ENCODE measurements around the gene BEST4.
"Not testable (repeated sequence)": the region's sequence is repeated elsewhere in the genome, so short reads cannot be mapped to it uniquely, and the experiment has no call there.

BEST4 gene

DNA sequence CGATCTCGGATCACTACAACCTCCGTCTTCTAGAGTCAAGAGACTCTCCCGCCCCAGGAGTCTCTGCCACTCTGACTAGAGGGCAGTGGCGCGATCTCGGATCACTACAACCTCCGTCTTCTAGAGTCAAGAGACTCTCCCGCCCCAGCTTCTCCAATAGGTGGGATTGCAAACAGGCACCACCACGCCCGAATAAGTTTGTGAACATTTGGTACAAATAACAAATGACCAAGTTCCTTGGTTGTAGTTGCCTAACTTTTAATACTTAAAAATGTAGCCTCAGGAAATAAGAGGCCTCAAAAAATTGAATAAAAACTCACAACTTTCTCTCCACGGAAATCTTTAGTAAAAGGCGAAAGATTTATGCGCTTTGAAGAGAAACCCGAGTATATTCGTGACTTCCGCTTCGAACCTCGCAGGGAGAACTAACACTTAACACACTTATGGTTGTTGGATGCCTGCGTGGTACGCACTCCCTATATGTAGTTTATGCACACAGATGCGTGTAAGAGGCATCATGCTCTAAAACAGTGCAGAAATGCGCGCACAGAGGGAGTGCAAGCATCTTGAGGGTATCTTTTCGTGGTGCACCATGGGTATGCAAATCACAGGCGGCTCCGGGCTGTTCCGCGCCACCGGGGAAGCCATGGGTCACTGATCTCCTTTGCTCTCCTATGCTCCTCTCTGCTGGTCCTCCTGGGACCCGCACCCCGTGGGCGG lies 31.8 kb upstream of the BEST4 start:
- DNase-seq (ENCODE audit: low spot score) (no peak), FAIRE-seq (no peak)

- FAIRE-seq (no peak), DNase-seq (ENCODE audit: low spot score) (no peak)
Measured at GRCh38 chr1:44819196-44819607, 31.2 kb upstream of the BEST4 start.

DNA sequence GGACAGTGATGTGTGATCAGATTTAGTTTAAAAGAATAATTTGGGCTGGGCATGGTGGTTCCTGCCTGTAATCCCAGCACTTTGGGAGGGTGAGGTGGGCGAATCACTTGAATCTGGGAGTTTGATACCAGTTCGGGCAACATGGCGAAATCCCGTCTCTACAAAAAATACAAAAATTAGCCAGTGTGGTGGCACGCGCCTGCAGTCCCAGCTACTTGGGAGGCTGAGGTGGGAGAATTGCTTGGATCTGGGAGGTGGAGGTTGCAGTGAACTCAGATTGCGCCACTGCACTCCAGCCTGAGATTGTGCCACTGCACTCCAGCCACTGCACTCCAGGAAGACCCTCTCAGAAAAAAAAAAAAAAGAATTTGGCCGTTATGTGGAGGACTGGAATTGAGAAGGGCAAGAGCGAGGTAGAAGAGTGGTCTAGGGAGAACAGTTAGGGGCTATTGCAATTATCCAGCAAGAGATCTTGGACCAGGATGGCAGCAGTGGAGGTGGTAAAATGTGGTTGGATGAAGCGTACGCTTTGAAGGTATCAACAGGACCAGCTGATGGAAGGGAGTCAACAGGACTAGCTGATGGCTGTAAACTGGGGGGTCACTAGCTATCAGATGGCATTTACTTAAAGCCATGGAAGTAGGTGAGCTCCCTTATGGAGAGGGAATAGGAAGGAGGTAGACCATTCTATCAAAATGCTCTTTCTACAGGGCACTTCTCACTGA lies 30.0 kb upstream of the BEST4 start:
- DNase-seq (ENCODE audit: low spot score) (no peak), FAIRE-seq (no peak)

GRCh38 chr1:44817307-44817706 lies 29.3 kb upstream of the BEST4 start:
- DNase-seq (ENCODE audit: low spot score) (no peak), FAIRE-seq (no peak)

GRCh38 chr1:44815926-44816325 lies 28.0 kb upstream of the BEST4 start:
- not testable (repeated sequence) for FAIRE-seq; DNase-seq (ENCODE audit: low spot score)

DNA sequence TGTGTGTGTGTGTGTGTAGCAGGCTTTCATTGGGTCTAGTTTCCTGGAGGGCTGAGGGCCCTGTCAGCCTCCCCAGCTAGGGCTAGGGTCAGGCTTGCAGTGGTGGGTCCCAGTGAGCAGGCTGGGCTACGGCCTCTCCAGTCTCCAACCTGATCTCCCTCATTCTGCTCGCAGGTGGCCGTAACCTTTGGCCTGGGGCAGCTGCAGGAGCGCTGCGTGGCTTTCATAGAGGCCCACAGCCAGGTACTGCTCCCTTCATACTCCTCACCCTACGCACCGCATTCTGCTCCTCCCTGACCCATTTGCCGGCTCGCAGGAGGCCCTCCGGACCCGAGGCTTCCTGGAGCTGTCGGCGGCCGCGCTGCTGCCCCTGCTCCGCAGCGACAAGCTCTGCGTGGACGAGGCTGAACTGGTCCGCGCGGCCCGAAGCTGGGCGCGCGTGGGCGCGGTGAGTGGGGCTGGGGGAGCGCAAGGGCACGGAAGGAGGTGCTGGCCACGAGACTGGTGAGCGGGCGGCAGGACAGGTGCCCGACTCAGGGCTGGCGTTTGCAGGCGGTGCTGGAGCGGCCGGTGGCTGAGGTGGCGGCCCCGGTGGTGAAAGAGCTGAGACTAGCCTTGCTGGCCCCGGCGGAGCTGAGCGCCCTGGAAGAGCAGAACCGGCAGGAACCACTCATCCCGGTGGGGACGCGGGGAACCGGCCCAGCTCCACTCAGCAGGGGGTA lies 25.0 kb upstream of the BEST4 start:
- FAIRE-seq (no peak), DNase-seq (ENCODE audit: low spot score) (no peak)

DNA sequence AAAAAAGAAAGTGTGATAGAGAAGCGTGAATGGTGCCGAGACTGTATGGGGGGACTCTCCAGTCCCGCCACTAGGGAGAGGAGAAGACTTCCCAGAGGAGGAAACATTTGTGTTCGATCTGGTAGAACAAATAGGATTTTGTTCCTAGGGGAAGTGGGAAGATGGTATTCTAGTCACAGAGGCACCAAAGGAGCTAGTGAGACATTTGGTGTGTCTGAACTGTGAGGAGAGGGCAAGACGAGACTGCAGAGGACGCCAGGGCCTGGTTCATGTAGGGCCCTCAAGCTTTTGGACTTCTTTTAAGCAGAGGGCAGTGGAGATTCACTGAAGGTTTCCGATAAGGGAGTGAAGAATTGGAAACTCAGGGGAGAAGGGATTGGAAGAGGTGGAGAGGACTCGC lies 23.3 kb upstream of the BEST4 start:
- no peak for FAIRE-seq

DNA sequence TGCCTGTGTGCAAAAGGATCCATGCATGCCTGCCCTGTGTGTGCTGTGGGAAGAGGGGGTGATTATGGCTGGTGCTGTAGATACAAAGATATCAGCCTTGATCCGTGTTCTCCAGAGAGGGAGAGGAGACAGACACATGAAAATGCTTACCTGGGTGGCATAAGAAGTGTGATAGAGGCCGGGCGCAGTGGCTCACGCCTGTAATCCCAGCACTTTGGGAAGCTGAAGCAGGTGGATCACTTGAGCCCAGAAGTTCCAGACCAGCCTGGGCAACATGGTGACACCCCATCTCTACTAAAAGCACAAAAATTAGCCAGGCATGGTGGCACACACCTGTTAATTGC lies 22.8 kb upstream of the BEST4 start:
- not testable (repeated sequence) for FAIRE-seq; DNase-seq (ENCODE audit: low spot score)

More for the DNA sequence above, 23.3 kb upstream of the BEST4 start:
- no peak for DNase-seq (ENCODE audit: low spot score)

DNA sequence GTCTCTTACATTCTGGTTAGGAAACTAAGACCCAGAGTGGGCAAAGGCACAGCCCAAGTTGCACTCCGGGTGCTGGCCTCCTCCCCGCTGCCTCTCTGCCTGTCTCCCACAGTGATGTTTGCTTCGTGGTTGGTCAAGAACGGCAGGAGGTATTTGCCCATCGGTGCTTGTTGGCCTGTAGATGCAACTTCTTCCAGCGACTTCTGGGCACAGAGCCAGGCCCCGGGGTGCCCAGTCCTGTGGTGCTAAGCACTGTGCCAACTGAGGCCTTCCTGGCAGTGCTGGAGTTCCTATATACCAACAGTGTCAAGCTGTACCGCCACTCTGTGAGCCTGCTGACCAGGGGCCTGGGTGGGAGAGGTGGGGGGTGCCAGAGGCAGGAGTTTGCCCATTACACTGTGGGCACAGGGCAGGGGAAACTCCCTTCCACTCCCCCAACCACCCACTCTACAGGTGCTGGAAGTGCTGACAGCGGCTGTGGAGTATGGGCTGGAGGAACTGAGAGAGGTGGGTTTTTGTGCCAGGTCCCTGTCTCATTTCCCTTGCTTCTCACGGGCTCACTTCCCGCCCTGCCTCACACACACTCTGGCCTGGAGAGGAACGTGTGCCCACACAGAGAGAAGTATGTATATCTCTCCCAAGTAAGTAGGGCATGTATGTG lies 22.3 kb upstream of the BEST4 start:
- no peak for FAIRE-seq

GRCh38 chr1:44808938-44809917 lies 21.3 kb upstream of the BEST4 start:
- DNase-seq (ENCODE audit: low spot score) = peak; percentile 57
- no peak for FAIRE-seq

More for the DNA sequence above, 22.3 kb upstream of the BEST4 start:
- no peak for DNase-seq (ENCODE audit: low spot score)

DNA sequence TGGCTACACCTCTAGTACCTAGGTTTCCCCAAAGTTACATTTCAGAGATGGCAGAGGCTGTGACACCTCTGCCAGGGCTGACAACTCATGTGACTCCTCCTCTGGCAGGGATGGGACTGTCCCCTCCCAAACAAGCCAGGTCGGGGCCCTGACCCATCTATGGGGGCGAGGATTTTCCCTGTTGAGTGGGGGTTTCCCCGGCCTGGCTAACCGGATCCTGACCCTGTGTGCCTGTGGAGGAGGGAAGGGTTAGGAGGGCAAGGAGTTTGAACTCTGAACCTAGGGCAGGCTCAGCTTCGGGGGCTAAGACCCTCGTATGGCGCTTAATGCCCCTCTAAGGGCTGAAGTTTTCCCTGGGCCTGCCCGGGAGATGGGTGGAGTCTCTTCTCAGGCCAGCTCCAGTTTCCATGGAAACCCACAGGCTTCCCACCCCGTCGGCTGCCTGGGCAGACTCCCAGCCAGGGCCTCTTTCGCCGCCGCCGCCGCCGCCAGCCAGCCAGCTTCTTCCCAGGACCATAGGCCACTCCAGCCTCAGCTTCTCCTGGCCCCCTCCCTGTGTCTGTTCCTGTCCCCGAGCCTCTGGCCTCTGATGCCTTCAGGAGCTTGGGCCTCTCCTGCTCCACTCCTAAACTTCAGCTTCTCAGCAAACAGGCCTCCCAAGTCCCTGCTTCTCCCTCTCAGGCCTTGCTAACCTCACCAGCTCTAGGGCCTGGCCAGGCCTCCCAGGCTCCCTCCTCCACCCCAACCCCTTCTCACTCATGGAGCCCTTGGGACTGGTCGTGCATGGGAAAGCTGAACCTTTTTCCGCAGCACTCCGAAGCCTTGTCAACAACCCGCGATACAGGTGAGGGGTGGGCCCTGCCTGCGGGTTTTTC lies 20.3 kb upstream of the BEST4 start, which contains the start of gene BTBD19:
Gene BTBD19, plus strand, starts transcription at position 461 of the 875 bp plus-strand sequence. Its CDS starts 298 bp downstream, at position 759.
- peak; percentile 91 for DNase-seq (ENCODE audit: low spot score)
- FAIRE-seq = peak; percentile 5

GRCh38 chr1:44807364-44808062 lies 19.5 kb upstream of the BEST4 start:
- FAIRE-seq (peak; percentile 98), DNase-seq (ENCODE audit: low spot score) (peak; percentile 95)

- DNase-seq (ENCODE audit: low spot score) (no peak), FAIRE-seq (peak; percentile 40)
Measured at GRCh38 chr1:44806704-44807363, 18.9 kb upstream of the BEST4 start, which contains the start of gene DYNLT4. DYNLT4 (minus strand) TSS chr1:44807351; CDS start chr1:44806668, 683 bp downstream.

DNA sequence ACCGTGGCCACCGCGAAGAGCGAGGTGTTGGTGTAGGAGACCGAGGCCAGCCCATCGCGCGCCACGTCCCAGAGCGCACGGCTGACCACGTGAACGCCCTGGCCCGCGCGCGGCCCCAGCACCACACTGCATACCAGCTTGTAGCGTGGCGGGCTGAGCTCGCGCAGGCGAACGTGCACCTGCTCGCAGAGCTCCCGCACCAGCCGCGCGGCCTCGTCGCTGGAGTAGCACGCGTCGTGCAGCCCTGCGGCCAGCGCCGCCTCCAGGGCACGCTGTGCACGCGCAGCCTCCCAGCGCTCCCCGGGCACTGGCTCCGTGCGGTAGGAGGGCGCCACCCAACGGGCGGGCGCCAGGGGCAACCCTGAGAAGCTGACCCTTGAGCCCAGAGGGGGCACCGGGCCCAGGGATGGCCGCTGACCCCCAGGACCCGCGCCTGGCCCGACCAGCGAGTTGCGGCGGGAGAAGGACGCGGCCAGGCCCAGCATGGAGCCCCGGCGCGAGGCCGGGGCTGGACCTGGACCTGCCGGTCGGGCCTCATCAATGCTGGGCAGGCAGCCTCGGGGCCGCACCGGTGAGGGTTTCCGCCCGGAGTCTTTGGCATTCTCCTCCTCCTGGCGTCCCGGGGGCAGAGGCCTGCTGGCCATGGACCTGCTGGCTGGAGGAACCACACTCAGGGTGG lies 18.2 kb upstream of the BEST4 start:
- no peak for DNase-seq (ENCODE audit: low spot score)
- FAIRE-seq = peak; percentile 32

- no peak for FAIRE-seq
- no peak for DNase-seq (ENCODE audit: low spot score)
Measured at GRCh38 chr1:44805311-44806024, 17.5 kb upstream of the BEST4 start.

GRCh38 chr1:44803312-44804095 lies 15.5 kb upstream of the BEST4 start:
- DNase-seq (ENCODE audit: low spot score) (no peak), FAIRE-seq (no peak)

Measured in urothelium cell line (cell line).